Hematopoietic multipotent progenitor cell treated with erythropoietin and hydrocortisone succinate and interleukin-3 and kit ligand, for 4 days (in vitro differentiated cells): Measurements from ENCODE around the gene TMEM72.
"Not testable (repeated sequence)": the region's sequence is repeated elsewhere in the genome, so short reads cannot be mapped to it uniquely, and the experiment has no call there.

Source experiments
- DNase-seq: peaks from one replicate; pipeline ENCODE4 v3.0.0-alpha.2; 2015

Gene TMEM72

DNA sequence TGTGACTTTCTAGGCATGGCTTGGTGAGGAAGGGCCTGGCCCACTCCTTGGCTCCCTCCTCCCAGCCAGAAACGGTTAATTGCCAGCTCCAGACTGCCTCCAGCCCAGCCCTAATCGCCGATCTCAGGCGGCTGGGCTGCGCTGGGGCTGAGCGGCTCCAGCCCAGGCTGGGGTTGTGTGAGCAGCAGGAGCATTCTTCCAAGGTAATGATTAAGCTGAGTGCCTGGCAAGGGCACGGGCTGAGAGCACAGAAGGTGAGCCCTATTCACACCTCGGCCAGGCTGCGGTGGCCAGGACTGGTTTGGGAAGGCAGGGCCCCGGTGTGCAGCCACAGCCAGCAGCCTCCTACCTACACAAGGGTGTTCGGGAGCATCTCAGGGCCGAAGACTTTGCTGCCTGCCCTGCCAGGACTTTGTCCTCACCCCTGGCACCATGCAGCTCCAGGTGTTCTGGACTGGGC lies at the start of gene TMEM72:
TSS of gene TMEM72 (plus strand) at position 257 of the 460 bp plus-strand sequence. CDS start at position 433, 176 bp downstream.
- peak; percentile 86 for DNase-seq

- DNase-seq: no peak
Measured at GRCh38 chr10:44862006-44862751, 49.0 kb upstream of the TMEM72 start.

GRCh38 chr10:44862924-44863323 lies 48.2 kb upstream of the TMEM72 start:
- no peak for DNase-seq

DNA sequence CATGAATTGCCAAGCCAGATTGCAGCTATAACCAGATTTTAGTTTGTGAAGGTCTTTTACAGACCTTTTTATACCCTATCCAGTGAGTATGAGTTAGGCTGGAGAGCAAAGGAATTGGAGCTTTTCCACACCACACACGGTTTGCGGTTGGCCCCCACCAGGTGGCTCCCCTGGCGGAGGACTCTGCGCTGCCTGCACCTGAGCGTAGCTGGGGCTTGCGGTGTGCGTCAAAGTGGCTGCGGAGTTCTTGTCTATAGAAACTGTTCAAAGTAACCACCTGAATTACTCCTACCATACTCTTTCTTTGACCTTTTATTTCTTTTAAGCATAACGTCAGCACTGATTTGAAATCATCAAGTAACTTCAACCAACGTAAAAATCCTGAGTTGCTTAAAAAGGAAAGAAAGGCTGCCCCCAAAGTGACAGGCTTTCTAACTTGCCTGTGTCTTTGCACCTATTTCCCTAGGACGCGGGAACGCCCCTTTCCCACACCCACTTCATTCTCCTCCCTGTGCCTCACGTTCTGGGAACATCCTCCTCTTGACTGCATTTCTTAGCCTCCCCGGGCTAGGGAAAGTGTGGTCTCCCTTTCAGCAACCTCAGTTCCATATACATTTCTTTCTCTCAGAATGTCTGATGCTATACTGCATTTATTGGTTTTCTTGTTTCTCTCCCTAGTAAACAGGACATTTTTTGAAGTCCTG lies 47.6 kb upstream of the TMEM72 start:
- no peak for DNase-seq

GRCh38 chr10:44864051-44864450 lies 47.1 kb upstream of the TMEM72 start:
- no peak for DNase-seq

DNA sequence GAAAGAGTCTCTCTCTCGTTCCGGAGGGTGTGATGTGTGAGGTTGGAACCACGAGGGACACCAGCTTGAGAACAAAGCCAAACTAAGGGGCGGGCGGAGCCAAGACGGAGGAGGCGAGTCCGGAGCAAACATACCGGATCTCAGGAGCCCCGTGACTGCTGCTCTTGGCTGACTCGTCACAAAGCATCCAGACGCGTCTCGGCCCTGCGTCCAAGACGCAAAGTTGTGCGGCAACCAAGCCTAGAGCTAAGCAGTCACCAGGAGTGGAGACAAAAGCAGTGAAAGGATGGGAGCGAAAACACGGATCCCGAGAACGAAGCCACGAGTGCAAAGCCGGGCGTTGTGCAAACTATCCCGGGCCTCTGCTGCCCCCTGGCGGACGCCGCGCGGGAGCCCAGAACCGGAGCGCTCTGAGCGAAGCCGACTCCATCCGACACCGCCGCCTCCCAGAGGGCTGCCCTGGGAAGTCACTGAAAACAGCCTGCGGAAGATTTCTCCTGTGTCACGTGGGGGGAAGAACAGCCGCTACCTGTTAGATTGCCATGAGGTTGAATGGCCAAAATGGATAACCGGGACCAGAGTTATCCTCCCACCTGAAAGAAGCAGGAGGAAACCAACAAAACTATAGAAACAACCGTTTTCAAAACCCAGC lies 46.4 kb upstream of the TMEM72 start:
- DNase-seq: peak; percentile 88

- no peak for DNase-seq
Measured at GRCh38 chr10:44865289-44865671, 45.9 kb upstream of the TMEM72 start.

GRCh38 chr10:44866367-44866766 lies 44.8 kb upstream of the TMEM72 start:
- not testable (repeated sequence) for DNase-seq

- DNase-seq: no peak
Measured at GRCh38 chr10:44870031-44870430, 41.1 kb upstream of the TMEM72 start.

- no peak for DNase-seq
Measured at GRCh38 chr10:44873160-44873559, 38.0 kb upstream of the TMEM72 start.

GRCh38 chr10:44874166-44874565 lies 37.0 kb upstream of the TMEM72 start:
- no peak for DNase-seq

GRCh38 chr10:44878706-44879530 lies 32.2 kb upstream of the TMEM72 start:
- DNase-seq: peak; percentile 88

DNA sequence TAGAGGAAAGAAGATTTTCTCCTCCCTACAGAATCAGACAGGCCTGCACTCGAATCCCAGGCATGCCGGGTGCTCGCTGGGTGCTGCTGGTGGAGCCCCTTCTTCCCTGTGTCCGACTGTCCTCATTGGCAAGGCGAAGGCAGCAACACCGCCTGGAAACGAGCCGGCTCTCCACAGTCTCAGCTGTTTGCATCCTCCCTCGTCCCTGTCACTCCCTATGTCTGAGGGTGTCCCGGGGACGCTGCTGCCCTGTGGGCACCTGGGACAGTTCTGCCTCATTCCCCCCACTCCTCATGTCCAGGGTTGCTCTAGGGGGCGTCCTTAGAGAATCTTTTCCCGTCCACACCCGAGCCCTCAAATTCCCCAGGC lies 31.6 kb upstream of the TMEM72 start:
- no peak for DNase-seq

- no peak for DNase-seq
Measured at GRCh38 chr10:44880090-44880715, 30.9 kb upstream of the TMEM72 start.

DNA sequence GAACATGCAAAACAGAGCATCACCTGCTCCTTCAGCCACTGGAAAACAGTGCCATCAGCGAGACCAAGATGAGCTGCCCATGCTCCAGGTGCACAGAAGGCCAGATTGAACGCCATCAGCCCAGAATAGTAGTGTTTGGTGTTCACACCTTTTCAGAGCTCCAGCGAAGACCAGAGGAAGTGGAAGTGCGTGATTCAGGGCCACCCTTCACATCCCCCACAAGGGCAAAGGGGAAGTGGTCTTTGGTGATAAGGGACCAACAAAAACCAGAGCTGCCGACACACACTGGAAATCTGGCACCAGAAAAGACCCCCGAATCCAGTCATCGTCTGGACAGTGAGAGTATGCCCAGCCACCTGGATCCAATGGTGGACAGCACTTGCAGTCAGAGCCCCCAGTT lies 29.5 kb upstream of the TMEM72 start:
- peak; percentile 54 for DNase-seq

- no peak for DNase-seq
Measured at GRCh38 chr10:44882166-44882720, 28.9 kb upstream of the TMEM72 start.

DNA sequence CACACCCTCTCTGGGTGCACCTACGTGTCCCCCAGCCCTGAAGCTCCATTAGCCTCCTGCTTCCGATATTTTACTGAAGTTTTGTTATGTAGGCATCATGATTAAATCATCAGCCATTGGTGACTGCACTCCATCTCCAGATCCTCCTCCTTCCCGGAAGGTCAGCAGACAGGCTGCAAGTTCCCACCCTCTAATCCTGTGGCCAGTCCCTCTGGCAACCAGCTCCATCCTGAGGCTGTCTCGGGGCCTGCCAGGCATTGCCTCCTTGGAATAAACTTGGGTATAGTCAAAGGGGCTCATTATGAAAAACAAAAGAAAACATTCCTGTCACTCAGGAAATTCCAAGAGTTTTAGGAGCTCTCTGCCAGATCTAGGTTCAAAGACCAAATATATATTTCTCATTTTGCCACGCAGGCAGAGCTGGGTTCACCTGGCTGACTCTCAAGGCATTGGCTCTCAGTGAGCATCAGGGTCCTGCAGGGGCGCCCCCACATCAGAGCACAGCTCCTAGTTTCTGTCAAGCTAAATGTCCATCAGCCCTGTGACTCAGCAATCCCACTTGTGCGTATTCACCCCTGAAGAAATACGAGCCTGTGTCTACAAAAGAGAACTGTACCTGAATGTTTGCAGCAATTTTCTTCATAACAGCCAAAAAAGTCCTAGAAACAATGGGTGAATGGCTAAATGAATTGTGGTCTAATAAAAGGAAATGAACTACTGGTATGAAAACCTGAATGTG lies 27.4 kb upstream of the TMEM72 start:
- DNase-seq: no peak

- DNase-seq: no peak
Measured at GRCh38 chr10:44885710-44886109, 25.4 kb upstream of the TMEM72 start.

DNA sequence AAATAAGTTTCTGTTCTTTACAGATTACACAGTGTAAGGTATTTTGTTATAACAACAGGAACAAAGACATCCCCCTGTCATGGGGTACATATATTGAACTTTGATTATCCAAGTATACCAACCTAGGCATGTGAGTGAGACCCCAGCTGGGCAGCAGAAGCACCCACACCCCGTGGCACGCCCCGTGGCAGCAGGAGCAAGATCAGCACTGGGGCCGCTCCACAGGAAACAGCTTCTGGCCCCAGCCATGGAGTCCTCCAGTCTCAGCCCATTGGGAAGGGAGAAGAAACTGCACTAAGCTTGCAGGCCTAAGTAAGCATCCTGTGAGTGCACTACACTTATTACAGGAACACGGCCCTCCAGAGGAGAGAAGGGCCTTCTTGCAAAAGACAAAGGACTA lies 24.2 kb upstream of the TMEM72 start:
- no peak for DNase-seq

GRCh38 chr10:44888886-44889285 lies 22.3 kb upstream of the TMEM72 start:
- no peak for DNase-seq

- no peak for DNase-seq
Measured at GRCh38 chr10:44889834-44890233, 21.3 kb upstream of the TMEM72 start.
